Stimulated activated CD4-positive, alpha-beta T cell treated with anti-CD3 and anti-CD28 coated beads, TNF-alpha, amount 100 ng/mL, for 1 hour (primary cell): ENCODE measurements around the gene LOXL3.

Source experiments
- DNase-seq, 3 donors: peaks; one replicate each; pipeline ENCODE4 v3.0.0-alpha.2; 2020; ENCODE audit warnings: low read depth in 3 of 3, low spot score in 1 of 3

The LOXL3 gene

GRCh38 chr2:74510272-74510671 lies 43.5 kb downstream of the LOXL3 start:
- DNase-seq = no peak

GRCh38 chr2:74507926-74508520 lies 45.7 kb downstream of the LOXL3 start:
- DNase-seq = no peak

GRCh38 chr2:74507145-74507925 lies 46.4 kb downstream of the LOXL3 start, which contains the start of gene PCGF1:
Gene PCGF1, minus strand, starts transcription at chr2:74507695. Its CDS starts 27 bp downstream, at chr2:74507668.
- peak; percentile 94 to 99 (median 96) for DNase-seq

GRCh38 chr2:74505448-74506246 lies 48.1 kb downstream of the LOXL3 start:
- DNase-seq = no peak

GRCh38 chr2:74504591-74504990 lies 49.2 kb downstream of the LOXL3 start:
- no peak for DNase-seq

GRCh38 chr2:74503506-74504475 lies 50.0 kb downstream of the LOXL3 start:
- DNase-seq = no peak

- no peak for DNase-seq
Observed at GRCh38 chr2:74502720-74503505, 50.8 kb downstream of the LOXL3 start.

GRCh38 chr2:74502147-74502719 lies 51.5 kb downstream of the LOXL3 start:
- no peak for DNase-seq

- no peak for DNase-seq
Observed at GRCh38 chr2:74501335-74502071, 52.2 kb downstream of the LOXL3 start.

- no peak for DNase-seq
Observed at GRCh38 chr2:74500578-74500946, 53.2 kb downstream of the LOXL3 start.

- DNase-seq = no peak
Observed at GRCh38 chr2:74499940-74500577, 53.7 kb downstream of the LOXL3 start.

GRCh38 chr2:74499267-74499939 lies 54.3 kb downstream of the LOXL3 start, which contains the start of gene LBX2:
Gene LBX2, minus strand, starts transcription at chr2:74499603. Its CDS starts 66 bp downstream, at chr2:74499537.
- no peak for DNase-seq

- DNase-seq = no peak
Observed at GRCh38 chr2:74498500-74499266, 55.1 kb downstream of the LOXL3 start.

- no peak for DNase-seq
Observed at GRCh38 chr2:74497777-74498499, 55.8 kb downstream of the LOXL3 start.

- DNase-seq = no peak
Observed at GRCh38 chr2:74496997-74497776, 56.6 kb downstream of the LOXL3 start.

GRCh38 chr2:74495440-74495839 lies 58.3 kb downstream of the LOXL3 start:
- no peak for DNase-seq
